ENCODE data around the gene UNC93A.

GRCh38 chr6:167270499-167271311 lies 20.4 kb upstream of the UNC93A start:
- no peak for TF ChIP-seq CTCF (IDR thresholded peaks at IDR 0.05; ENCODE audit: poor library complexity, severe bottlenecking)
- TF ChIP-seq EZH2 (IDR thresholded peaks at IDR 0.05; ENCODE audit: borderline replicate concordance, insufficient read depth, low read length, poor library complexity, severe bottlenecking), result no peak
- no peak for TF ChIP-seq RAD21 (conservative IDR thresholded peaks at IDR 0.05)
- no peak for TF ChIP-seq REST (IDR thresholded peaks at IDR 0.05; ENCODE audit: borderline replicate concordance)

Data from neural cell (in vitro differentiated cells).